T-helper 9 cell (primary cell): ENCODE results near the gene MED19.
"Not testable (repeated sequence)": the region's sequence is repeated elsewhere in the genome, so short reads cannot be mapped to it uniquely, and the experiment has no call there.

ENCODE experiments used
- DNase-seq: peaks from one replicate; pipeline ENCODE4 v3.0.0-alpha.2; 2020
- total RNA-seq, 2 donors: gene quantifications; one replicate each; lab custom pipeline; 2026; lab: John Stamatoyannopoulos, UW

Gene MED19
- total RNA-seq, result 13.6 to 15.7 reads per million in 2 donors

- DNase-seq, result peak; percentile 61
Measured at GRCh38 chr11:57711414-57712255, at the start of gene MED19. MED19 (minus strand) TSS chr11:57712215; CDS start chr11:57712179, 36 bp downstream.

DNA sequence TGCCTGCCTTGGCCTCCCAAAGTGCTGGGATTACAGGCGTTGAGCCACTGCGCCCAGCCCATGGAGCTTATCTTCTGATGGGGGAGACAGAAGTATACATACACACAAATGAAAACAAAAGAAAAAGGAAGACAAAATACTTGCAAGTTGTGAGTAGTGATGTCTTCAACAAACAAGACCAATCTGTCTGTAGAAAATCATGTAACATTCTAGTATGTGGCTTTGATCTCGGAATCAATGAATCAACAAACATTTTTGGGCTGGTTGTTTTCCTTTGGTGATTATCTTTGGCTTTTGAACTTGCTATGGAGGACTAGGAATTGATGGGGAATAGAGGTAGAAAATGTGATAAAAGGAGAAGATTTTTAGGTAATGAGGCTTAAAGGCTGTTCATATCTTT lies 46.2 kb upstream of the MED19 start:
- DNase-seq, result no peak

- DNase-seq, result no peak
Measured at GRCh38 chr11:57752954-57753353, 40.9 kb upstream of the MED19 start.

DNA sequence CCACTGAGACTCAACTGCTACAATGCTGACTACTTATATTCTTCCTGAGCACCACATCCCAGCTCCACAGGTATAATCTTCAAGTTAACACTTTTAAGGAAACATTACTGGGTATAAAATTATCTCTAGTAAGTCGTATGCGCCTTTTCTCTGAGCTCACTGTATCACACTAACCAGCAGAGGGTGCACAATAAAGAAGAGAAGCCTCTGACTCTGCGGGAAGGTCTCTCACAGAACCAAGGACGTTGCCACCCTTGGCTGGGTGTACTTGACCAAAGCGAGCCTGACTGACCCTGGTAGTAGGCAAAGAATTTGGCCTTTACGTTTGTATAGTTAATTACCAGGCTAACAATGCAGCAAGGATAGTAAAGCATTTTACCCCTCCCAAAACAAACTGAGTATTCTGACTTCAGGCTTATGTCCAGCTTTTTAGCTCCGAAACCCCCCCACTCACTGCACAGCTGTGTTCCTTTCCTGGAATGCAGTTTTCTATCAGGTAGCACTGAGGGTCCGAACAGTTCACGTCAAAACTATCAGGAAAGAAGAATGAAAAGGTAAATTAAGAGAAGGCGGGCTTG lies 39.8 kb upstream of the MED19 start, which contains the start of gene BTBD18:
TSS of gene BTBD18 (minus strand) at position 144 of the 578 bp plus-strand sequence. CDS start 631 bp downstream, outside the sequence.
- DNase-seq, result no peak

DNA sequence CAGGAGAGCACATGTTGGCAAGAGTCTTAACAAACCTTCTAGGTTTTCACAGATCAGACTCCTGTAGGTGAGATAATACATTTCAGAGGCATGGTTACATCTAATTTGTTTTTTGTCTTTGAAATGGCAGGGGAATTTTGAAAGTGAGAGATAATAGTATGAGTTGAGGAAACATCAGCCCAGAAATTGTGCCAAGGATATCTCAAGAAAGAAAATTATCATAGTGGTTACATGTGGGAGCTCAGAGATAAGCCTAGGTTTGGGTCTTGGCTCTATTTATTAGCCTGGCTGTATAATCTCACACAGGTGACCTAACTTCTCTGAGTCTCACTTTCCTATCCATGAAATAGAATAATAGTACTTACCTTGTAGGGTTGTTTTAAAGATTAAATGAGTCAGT lies 39.2 kb upstream of the MED19 start:
- DNase-seq, result no peak

- DNase-seq, result no peak
Measured at GRCh38 chr11:57746920-57747319, 34.9 kb upstream of the MED19 start.

DNA sequence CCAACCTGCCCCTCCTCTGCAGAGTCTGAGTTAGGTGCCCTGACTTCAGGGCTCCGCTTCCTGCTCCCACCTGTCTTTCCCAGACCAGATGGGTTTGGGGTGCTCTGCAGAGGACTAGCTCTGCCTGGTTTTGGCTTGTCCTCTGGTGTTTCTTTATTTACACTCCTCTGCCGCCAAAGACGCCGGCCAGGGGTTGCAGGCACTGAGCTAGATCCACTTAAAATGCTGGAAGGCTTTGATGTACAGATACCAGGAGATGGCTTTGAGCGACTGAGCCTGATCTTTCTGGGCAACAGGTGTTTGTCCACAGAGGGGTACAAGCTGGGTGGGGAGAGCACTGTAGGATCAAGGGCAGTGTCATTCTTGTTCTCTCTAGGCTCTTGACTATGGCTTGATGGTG lies 33.2 kb upstream of the MED19 start:
- no peak for DNase-seq

DNA sequence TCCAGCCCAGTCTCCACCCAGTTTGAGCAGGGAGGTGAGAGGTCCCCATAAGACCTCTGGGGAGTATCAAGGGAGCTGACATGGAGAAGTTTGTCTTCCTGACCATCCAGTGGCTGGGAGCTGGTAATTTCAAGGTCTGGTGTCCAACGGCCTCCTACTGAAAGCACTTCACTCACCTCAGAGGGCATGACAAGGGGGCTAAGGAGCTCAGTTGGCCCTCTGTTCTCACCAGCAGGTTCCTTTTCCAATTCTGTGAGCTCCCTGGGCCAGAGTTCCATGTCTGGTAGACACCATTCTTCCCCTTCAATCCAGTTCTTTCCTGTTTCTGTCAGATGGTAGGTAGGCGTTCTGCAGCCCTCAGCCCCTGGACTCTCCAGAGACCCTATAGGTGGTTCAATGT lies 32.3 kb upstream of the MED19 start:
- DNase-seq, result no peak

GRCh38 chr11:57742087-57742452 lies 30.1 kb upstream of the MED19 start:
- DNase-seq, result no peak

- peak; percentile 81 for DNase-seq
Measured at GRCh38 chr11:57741132-57742086, 29.4 kb upstream of the MED19 start, which contains the start of gene SELENOH. SELENOH (plus strand) TSS chr11:57741491; CDS start chr11:57741596, 105 bp downstream.

GRCh38 chr11:57735619-57736298 lies 23.7 kb upstream of the MED19 start:
- DNase-seq, result no peak

GRCh38 chr11:57732661-57733060 lies 20.6 kb upstream of the MED19 start:
- no peak for DNase-seq

DNA sequence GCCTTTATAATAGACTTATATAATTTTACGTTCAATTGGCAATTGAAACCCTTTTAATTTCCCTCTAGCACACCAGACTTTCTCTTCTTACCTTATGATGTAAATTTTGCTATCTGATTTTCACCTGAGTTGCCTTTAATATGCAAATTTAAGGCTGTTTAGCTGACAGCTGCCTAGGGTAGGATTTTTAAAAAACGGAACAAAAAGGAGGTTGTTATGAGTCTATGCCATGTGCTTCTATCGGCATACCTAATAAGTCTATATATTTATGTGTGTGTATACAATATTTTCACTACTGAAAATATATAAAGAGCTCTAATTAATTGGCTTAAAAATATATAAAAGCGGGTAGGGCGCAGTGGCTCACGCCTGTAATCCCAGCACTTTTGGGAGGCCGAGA lies 17.5 kb upstream of the MED19 start:
- no peak for DNase-seq

- DNase-seq, result no peak
Measured at GRCh38 chr11:57728829-57729228, 16.8 kb upstream of the MED19 start.

- DNase-seq, result no peak
Measured at GRCh38 chr11:57727185-57727584, 15.2 kb upstream of the MED19 start.

GRCh38 chr11:57716726-57717125 lies 4.7 kb upstream of the MED19 start:
- DNase-seq, result not testable (repeated sequence)

DNA sequence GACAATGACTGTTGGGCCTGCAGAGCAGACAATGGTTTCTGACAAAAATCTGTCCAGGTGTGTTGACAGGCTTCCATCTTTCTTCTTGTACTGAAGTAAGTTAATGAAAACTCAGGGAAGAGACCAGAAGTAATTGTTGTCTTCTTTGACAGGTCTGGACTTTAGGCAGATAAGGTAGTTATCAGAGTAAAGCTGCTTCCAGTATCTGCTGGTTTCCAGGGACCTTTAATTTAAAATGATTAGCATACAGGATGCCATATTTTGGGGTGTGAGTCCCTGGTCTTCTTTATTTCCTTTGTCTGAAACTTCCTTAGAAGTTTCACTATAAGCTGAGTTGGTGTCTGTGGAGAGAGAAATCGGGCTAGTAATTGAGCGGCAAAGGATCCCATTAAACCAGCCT lies 1.8 kb upstream of the MED19 start:
- no peak for DNase-seq

DNA sequence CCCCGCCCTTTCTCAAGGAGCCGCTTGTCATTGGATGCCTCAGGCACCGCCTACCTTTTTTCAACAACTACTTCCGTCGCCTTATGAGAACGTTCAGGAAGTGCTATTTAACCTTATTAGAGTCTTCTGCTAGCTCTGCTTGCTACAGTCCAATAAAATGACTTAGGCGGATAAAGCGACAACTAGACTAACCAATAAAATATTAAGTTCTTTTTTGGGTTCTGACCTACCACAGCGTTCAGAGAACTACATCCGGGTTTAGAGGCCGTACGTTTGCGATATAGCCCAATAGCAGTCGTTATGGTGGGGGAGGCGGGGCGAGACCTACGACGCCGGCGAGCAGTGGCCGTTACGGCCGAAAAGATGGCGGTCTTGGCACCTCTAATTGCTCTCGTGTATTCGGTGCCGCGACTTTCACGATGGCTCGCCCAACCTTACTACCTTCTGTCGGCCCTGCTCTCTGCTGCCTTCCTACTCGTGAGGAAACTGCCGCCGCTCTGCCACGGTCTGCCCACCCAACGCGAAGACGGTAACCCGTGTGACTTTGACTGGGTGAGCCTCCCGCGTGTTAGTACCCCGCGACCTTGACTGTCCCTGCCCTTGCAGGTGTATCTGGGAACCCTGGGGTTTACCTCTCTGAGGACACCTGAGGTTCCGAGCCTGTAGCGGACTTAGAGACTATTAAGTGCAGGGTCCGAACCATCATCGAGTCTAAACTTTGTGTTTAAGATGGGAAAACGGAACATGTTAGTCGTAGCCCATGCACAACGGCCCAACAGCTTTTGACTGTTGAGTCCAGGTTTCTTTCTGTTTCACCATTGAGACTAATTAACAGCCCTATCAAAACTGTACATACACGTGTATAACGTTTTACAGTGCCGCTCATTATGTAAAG lies 488 bp upstream of the MED19 start, which contains the start of gene TMX2:
TSS of gene TMX2 (plus strand) at position 338 of the 895 bp plus-strand sequence. CDS start at position 364, 26 bp downstream.
- peak; percentile 81 for DNase-seq

DNA sequence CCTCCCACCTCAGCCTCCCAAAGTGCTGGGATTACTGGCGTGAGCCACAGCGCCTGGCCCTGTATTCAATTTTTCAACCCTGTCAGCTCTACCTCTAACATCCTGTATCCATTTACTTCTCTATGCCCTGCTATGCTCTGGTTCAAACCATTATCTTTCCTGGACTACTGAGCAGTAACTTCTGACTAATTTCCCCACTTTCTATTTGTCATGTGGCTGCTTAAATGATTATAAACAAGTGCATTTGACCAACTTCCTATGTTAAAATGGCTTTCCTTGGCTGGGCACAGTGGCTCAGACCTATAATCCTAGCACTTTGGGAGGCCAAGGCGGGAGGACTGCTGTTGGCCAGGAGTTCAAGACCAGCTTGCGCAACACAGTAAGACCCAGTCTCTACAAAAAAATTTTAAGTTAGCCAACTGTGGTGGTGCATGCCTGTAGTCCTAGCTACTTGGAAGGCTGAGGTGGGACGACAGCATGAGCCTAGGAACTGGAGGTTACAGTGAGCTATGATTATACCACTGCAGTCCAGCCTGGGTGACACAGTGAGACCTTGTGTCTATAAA lies 2.1 kb downstream of the MED19 start:
- DNase-seq, result no peak

DNA sequence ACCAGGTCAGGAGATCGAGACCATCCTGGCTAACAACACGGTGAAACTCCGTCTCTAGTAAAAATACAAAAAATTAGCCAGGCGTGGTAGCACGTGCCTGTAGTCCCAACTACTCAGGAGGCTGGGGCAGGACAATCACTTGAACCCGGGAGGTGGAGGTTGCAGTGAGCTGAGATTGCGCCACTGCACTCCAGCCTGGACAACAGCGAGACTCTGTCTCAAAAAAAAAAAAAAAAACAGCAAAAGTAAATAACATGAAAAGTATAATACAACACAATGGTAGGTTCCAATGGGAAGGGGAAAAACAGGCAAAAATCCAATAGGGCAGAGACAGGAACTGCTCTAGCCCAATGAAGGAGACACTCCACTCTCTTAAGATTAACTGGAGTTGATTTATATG lies 6.6 kb downstream of the MED19 start:
- not testable (repeated sequence) for DNase-seq

- no peak for DNase-seq
Measured at GRCh38 chr11:57704932-57705331, 7.1 kb downstream of the MED19 start.
